HG02763 (cell line): Measurements from ENCODE around the gene DGKB.

Experiments used
- ATAC-seq: cut with Tn5 transposase; IDR thresholded peaks from one replicate; pipeline ENCODE4 v1.9.1; 2021; ENCODE audit warnings: mild to moderate bottlenecking, moderate library complexity; ENCODE audit not compliant: unreplicated experiment

Gene DGKB

DNA sequence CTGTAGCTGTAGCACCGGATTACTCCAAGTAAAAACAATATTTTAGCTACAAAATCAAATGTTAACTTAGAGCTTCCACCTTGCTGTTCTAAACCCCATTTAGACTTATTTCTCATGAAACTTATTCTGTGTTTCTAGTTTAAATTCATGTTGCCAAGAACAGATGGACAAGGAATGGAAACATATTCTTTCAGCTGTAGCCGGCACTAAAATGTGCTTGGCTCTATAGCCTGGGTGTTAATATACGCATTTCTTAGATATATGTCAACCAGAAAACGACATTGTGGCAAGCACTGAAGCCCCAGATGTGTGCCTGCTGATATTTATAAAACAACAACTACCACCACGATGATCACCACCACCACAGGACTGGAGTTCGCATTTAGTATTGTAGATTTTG is 722.8 kb downstream of the DGKB start:
- no peak for ATAC-seq

DNA sequence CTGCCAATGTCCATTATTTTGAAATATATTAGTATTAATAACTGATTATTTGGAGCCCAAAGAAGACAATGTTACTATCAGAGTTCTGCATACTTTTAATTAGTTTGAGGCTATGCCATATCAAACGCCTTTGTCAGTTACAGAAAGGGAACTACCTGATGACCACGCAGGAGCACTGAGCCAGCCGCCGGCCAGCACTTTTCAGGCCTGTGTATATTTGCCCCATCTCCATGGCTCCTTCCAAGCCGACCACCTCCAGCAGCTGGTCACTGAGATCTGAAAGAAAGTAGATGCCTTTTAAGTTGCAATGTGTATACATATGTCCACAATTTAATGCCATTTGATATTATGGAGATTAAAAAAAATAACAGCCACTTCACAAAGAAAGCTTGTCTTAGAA is 724.7 kb downstream of the DGKB start:
- ATAC-seq = no peak

DNA sequence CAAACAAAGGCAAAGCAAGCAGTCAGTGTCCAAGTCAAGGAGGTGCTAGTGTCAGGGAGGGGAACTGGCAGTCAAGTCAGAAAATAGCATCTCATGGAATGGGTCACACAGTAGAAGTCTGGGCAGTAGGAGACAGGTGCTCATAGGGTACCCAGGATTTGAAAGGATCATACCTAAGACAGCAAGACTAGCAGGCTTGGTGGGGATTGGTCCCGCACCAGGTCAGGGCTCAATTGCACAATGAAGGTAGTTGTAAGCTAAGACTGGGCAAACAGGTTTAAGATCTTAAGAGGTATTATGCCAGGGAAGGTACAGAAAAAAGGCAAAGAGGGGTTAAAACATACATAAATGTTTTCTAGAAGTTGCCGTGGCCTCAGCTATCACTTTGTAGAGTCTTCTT is 731.7 kb downstream of the DGKB start:
- no peak for ATAC-seq

DNA sequence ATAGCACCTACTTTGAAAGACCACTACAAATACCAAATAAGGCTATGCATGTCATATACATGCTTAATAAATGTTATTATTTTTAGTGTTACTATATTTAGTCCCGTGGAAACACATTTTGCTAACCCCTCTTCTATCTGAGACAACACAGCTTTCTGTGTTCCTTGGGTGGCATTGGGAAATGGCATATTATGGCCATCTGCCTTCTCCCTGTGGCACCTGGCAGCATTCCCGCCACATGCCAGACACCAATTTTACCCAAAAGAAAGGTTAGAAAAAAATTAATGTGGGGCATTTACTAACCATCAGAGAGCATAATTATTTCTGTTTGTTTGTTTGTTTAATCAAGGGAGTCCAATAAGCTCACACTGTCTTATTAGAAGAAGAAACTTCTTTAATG is 744.4 kb downstream of the DGKB start:
- no peak for ATAC-seq

DNA sequence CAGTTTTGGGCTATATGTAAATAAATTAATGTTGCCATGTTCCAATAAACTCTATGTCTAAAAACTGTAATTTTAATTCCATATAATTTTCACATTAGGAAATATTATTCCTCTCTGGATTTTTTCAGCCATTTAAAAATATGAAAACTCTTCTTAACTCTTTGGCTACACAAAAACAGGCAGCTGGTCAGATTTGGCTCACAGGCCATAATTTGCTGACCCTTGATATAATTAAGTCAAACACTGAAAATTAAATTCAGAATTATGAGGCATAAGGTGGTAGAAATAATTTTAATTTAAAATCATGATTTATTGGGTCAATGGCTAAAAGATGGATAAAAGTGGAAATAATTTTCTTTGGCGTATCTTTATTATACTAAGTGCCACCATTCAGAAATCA is 746.1 kb downstream of the DGKB start:
- ATAC-seq = no peak

DNA sequence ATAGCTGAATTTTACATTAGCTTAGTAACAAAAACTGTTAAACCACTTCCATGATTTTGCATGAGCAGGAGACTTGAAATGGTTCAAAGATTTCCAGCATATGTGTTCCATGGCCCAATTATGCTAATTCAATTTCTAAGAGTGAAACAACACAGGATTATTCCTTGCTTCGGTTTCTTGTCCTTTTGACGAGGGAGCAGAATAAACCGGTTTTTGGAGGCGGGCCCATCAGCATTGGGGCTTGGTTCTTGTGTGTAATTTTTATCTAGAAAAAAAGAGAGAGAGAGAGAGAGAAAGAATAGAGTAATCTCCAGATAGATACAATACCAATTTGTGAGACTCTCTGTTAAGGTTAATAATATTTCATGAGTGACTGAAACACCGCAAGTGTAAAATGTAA is 753.6 kb downstream of the DGKB start:
- no peak for ATAC-seq

DNA sequence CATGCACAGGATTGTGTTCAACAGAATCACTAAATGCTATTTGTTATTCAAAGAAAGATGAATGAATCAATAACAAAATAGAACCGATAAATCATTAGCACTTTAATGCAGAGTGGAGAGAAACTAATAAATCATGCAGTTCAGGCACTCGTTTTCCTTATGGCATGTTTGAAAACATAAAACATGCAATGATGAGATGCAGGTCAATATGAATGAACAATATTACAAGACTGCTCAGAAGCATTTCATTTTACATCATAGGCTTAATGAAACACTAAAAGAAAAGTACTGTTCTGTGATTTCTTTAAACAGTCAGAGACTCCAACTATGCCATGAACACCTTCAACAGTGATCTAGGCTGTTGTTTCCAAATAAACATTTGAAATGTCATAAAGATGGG is 755.0 kb downstream of the DGKB start:
- ATAC-seq = no peak

DNA sequence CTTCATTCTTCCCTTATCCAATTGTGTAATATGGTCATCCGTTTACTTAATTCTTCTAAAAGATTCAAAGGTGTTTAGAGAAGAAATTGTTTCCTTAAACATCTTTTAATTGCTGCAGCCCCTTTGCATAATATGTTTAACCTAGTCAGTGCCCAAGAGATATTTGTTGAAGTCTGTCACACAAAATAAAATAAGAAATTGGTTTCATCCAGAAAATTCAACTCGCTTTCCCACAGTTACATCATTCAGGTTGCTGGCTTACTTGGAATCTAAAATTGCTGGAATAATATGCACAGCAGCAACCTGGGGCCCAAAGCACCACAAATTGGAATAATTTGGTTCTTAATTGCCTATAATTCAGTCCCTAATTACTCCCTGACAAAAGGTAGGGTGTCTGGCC is 758.0 kb downstream of the DGKB start:
- ATAC-seq = no peak

DNA sequence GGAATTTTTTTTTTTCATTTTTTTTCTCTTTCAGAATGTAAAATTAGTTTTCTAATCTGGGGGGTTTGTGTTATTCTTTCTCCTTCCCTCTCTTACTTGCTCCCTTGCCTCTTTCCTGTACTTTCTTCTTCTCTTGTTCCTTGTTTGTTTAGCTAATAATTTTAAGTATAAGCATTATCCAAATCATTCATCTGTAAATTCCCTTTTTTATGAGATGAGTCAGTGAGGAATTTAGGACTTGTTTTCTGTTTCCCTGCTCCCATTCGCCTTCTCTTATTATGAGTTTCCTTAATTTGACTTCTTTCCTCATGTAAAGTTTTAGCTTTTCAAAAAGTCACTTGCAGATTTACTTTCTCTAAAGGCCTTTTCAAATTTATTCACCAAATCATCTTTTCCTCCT is 758.4 kb downstream of the DGKB start:
- no peak for ATAC-seq

DNA sequence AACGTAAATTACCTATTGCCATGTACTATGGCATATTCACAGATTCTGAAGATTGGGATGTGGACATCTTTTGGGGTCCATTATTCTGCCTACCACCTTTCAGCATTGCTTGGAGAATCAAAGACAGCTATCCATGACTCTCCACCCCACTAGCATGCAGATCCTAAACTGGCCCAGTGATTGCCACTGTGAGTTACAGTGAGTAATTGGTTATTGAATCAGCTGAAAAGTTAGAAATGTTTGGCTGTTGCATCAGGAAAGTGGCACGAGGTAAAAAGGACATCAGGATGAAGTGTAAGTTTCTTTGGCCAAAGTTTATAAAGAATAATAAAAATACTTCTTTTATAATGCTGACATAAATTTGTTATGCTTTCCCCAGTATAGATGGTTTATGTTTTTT is 764.9 kb downstream of the DGKB start:
- ATAC-seq = no peak

DNA sequence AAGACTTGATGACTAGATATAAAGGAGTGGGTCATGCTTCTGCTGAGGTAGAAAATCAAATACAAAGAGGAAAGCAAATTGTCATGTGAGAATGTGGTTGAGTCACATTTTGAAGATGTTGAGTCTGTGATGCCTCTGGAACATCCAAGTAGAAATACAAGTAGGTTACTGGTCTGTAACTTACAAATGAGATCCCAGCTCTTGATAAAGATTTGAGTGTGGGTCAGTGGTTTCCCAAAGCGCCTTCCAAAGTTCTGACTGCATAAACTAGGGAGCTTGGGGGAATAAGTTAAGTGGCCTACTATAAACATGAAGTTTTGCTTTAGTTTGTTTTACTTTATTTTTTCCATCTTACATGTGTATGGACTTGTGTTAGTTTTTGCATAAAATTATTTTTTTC is 768.8 kb downstream of the DGKB start:
- ATAC-seq = no peak

DNA sequence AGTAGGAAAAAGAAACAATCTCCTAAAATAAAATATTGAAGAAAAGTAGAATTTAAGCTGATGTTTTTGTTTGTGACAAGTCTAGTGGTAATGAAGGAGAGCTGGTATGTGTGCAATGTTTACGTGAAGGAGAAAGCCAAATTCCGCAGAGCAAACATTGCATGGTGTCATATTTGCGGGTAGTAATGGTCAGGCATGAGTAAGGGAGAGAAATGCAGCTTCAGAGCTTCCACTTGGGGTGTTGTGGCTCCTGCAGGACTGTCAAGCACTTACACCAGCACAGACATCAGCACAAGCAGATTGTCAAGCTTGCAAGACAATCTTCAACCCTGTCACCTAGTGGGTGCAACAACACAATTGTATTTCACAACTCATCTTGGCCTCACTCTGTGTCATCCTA is 776.6 kb downstream of the DGKB start:
- ATAC-seq = no peak

DNA sequence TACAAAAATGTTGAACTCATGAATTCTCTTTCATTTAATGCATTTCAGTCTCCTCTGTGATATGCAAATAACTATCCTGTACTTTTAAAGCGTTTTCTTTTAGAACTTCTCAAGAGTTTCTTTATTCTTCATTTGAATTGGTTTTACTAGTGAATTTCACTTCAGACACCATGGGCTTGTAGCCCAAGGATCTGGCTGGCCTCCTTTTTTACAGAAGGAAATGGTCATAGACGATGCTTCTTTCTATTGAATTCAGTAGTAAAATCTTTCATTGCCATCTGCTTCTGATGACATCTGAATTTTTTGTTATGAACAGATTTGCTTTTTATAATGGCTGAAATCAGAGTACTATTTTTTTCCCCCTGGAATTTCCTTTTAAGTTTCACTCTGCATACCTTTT is 777.8 kb downstream of the DGKB start:
- ATAC-seq = no peak

DNA sequence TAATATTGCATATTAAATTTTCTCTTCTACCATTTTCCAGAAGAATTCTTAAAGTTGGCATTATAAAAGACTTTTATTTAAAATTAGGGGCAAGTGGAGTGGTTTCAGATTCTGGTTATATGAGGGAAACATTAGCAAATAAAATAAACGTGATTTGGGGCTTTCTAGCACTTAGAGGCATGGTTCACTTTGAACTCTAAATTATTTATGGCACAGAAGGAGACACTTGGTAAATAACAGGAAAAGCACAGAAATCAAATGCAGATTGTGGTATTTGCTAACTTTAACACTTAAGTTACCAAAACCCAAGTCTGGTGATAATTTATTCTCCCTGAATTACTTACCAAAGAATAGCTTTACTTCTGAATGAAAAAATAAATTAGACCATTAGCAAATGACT is 778.6 kb downstream of the DGKB start:
- ATAC-seq = no peak

DNA sequence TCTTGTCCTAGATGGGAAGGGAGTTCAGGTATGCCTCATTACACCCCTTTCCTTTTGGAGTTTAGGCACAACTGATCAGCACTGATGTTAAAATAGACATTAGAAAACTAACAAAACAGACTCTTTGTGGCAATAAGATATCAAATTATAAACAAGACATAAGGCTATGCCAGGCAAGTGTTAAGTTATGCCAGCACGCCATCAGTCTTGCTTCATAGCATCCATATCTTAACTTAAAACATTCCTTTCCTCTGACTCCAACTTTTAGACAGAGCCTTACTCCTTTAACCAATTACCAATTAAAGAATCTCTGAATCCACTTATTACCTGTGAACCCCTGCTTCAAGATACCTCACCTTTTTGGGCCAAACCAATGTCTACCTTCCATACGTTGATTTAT is 786.9 kb downstream of the DGKB start:
- ATAC-seq = no peak

DNA sequence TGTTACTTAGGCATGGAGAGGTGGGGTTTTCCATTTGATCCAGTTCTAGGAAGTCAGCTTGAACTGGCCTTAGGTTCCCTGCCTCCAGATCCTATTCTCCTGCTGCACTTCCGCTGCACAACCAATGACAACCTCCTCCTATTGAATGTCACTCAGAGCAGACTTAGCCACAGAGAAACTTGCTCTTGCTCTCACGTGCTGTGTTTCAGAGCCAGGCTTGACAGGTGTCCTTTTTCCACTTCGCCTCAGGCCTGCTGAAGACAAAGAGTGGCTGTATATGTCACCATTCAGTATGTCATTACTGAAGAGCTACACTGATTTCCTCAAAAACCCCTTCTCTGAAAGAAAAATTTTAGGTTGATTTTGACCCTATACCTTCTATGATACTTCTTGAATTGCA is 797.7 kb downstream of the DGKB start:
- no peak for ATAC-seq

DNA sequence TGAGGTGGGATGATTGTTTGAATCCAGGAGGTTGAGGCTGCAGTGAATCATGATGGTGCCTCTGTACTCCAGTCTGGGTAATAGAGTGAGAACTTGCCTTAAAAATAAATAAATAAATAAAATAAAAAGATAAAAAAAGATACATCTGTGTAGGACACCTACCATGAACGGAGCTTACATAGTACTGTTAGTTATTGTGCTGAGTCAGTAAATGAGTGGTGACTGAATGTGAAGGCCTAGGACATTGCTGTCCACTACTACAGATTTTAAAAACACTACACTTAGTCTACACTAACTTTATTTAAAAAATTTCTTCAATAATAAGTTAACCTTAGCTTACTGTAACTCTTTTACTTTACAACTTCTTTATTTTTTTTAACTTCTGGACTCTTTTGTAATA is 806.4 kb downstream of the DGKB start:
- no peak for ATAC-seq

DNA sequence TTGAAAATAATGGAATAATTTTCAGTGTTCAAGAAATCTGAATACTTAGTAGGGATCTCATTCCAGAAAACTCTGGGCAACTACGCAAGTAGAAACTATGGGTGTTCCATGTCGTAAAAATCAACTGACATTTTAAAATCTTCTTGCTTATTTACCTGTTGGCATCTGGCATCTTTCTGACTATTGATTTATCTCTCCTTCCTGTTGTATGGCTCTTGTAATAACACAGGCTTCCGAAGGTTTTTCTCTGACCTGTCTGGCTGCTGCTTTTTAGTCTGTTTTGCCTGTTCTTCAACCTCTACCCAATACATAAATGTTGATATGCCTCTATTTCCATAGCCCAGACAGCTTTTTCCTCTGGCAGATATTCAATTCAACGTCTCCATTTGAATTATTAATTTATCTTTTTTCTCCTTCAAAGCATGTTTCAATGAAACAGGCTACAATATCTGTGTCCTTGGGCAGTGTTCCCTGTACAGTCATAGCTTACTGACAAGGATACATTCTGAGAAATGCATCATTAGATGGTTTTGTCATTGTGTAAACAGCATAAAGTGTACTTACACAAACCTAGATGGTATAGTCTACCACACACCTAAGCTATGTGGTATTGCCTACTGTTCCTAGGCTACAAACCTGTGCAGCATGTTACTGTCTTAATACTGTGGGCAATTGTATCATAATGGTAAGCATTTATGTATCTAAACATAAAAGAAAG is 807.2 kb downstream of the DGKB start:
- no peak for ATAC-seq
